Retinal pigment epithelial cell (primary cell): ENCODE measurements around the gene CTBP2.

Experiments used
- DNase-seq: peaks from one replicate; pipeline ENCODE4 v3.0.0-alpha.2; 2010; ENCODE audit warnings: low read depth
- H3K4me3 ChIP-seq: 2 replicates; pipeline ENCODE4 v1.5.1; 2011; ENCODE audit warnings: mild to moderate bottlenecking, low read length, control low read depth, moderate library complexity
- CTCF ChIP-seq: conservative IDR thresholded peaks from 2 replicates; pipeline ENCODE4 v1.5.1; 2011; ENCODE audit warnings: low read depth, low read length, control low read depth, inconsistent platforms

The CTBP2 gene

GRCh38 chr10:125134916-125135770 is 25.2 kb downstream of the CTBP2 start:
- TF ChIP-seq CTCF, result no peak
- DNase-seq, result no peak
- H3K4me3 ChIP-seq, result no peak overlapping the region

- TF ChIP-seq CTCF, result no peak
- no peak for DNase-seq
- H3K4me3 ChIP-seq, result no peak overlapping the region
Measured at GRCh38 chr10:125134483-125134848, 25.9 kb downstream of the CTBP2 start.

GRCh38 chr10:125133696-125134482 is 26.5 kb downstream of the CTBP2 start:
- TF ChIP-seq CTCF, result no peak
- DNase-seq, result no peak
- no peak overlapping the region for H3K4me3 ChIP-seq

- no peak for DNase-seq
- no peak for TF ChIP-seq CTCF
- no peak overlapping the region for H3K4me3 ChIP-seq
Measured at GRCh38 chr10:125132344-125132743, 28.0 kb downstream of the CTBP2 start.

- no peak for TF ChIP-seq CTCF
- no peak for DNase-seq
- H3K4me3 ChIP-seq, result no peak overlapping the region
Measured at GRCh38 chr10:125130916-125131315, 29.4 kb downstream of the CTBP2 start.

- no peak for DNase-seq
- no peak for TF ChIP-seq CTCF
- no peak overlapping the region for H3K4me3 ChIP-seq
Measured at GRCh38 chr10:125130260-125130659, 30.1 kb downstream of the CTBP2 start.
